ENCODE measurements around the gene ADAMTS17.

ADAMTS17 gene

DNA sequence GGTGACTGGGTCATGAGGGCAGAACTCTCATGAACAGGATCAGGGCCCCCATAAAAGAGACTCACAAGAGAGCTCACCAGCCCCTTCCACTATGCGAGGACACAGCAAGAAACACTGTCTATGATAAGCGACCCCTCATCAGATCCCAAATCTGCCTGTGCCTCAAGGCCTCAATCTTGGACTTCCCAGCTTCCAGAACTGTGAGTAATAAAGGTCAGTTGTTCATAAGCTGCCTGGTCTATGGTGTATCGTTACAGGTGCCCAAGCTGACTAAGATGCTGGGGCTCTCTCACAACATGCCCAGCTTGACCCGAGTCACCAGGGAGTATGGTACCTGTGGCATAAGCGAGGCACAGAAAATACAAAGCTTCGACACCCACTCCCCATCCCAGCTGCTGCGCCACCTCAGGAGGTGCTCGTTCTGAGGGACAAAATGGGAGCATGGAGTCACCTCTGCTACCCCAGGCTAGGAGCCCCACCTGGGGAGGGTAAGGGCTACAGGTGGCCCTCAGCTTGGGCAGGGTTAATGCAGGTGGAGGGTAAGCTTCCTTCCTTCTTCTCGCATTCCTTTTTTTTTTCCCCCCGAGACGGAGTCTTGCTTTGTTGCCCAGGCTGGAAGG is 234.1 kb downstream of the ADAMTS17 start:
- no peak for DNase-seq (ENCODE audit: low read depth)
- no peak overlapping the region for H3K4me3 ChIP-seq (ENCODE audit: low read depth, low read length)
- TF ChIP-seq, protein P1, sequence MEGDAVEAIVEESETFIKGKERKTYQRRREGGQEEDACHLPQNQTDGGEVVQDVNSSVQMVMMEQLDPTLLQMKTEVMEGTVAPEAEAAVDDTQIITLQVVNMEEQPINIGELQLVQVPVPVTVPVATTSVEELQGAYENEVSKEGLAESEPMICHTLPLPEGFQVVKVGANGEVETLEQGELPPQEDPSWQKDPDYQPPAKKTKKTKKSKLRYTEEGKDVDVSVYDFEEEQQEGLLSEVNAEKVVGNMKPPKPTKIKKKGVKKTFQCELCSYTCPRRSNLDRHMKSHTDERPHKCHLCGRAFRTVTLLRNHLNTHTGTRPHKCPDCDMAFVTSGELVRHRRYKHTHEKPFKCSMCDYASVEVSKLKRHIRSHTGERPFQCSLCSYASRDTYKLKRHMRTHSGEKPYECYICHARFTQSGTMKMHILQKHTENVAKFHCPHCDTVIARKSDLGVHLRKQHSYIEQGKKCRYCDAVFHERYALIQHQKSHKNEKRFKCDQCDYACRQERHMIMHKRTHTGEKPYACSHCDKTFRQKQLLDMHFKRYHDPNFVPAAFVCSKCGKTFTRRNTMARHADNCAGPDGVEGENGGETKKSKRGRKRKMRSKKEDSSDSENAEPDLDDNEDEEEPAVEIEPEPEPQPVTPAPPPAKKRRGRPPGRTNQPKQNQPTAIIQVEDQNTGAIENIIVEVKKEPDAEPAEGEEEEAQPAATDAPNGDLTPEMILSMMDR (IDR thresholded peaks at IDR 0.05; ENCODE audit: low read depth, low read length, missing control alignments) = no peak

DNA sequence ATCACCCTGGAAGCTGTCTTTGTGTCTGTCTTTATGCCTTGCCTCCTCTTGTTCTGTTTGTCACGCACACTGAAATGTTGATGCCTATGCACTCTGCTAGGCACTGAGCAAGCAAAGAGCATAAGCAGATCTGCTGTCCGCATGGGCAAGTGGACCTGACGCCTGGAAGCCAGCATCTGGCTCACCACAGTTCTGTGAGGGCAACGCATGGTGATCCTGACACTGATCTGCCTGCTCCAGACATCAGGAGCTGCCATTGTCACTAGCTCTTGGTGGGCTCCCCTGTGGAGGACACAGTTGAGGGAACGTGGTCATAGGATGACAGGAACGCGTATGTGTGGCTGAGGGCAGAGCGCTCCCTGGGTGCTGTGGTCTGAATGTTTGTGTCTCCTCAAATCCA is 234.6 kb downstream of the ADAMTS17 start:
- DNase-seq (ENCODE audit: low read depth) = no peak
- no peak overlapping the region for H3K4me3 ChIP-seq (ENCODE audit: low read depth, low read length)
- TF ChIP-seq, protein P1 (IDR thresholded peaks at IDR 0.05; ENCODE audit: low read depth, low read length, missing control alignments) = no peak

DNA sequence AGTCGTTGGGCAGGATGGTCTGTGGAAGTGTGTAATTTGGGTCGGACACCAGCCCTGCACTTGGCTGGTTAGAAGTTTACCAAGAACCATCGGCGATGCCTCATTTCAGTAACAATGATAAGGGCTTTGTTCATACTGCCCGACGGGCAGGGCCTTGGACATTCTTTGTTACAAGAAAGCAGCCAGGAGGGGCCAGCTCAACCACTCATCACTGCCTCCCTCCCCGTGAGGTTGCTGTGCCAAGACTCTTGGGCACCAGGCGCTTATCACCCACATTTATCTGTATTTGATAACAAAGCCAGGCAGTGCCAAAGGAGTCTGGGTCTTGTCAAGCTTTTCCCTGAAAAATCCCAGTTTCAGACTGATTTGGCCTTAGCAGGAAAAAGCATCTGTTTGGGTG is 235.0 kb downstream of the ADAMTS17 start:
- TF ChIP-seq, protein P1 (IDR thresholded peaks at IDR 0.05; ENCODE audit: low read depth, low read length, missing control alignments) = no peak
- no peak for DNase-seq (ENCODE audit: low read depth)
- no peak overlapping the region for H3K4me3 ChIP-seq (ENCODE audit: low read depth, low read length)

DNA sequence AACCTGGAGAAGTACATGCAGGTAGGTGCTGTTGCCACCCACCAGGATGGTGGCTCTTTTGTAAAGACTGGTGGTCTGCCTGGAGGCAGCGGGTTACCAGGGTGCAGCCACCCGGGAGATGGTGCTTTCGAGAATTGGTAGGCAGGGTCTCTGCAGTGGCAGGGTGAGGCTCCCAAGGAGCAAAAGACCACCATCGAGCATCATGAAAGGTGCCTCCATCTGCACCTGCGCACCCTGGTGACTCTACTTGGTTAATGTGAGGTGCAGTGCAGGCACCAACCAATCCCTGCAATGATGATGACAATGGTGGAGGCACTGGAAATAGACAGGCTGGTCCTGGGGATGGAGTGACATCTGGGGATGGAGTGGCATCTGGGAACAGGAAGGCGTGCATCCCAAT is 236.7 kb downstream of the ADAMTS17 start:
- no peak overlapping the region for H3K4me3 ChIP-seq (ENCODE audit: low read depth, low read length)
- TF ChIP-seq, protein P1 (IDR thresholded peaks at IDR 0.05; ENCODE audit: low read depth, low read length, missing control alignments) = no peak
- no peak for DNase-seq (ENCODE audit: low read depth)

DNA sequence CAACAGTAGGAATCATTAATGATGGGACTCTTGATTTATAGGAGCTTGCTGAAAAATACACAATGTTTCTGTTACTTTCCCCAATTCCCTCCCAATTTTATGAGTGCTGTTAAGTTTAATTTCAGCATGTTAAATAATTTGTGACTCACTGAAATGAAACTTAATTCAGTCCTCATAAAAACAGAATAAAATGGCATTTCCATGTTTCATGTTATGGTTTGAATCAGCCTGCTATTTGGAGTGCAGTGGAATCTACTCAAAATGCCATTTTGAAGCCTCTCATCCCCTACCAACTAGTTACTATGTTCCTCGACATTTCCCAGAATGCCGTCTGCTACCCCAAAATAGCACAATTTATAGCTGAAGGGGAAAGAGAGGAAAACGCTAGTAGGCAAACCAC is 237.5 kb downstream of the ADAMTS17 start:
- TF ChIP-seq, protein P1 (IDR thresholded peaks at IDR 0.05; ENCODE audit: low read depth, low read length, missing control alignments) = no peak

DNA sequence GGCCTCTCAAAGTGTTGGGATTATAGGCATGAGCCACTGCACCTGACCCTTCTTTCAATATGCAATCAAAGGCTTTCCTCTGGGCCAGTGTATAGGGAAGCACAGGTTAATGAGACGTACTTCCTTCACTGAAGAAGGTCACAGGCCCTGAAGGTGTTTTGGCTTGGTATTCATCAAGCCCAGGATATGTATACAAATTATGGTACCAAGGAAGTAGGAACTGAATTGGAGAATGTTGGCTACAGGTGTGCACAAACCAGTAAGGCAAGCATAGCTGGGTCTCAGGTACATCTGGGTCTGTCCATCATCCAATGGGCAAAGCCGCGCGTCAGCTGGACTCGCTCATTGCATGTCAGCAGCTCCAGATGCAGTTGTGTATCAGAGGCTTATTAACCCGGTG is 237.9 kb downstream of the ADAMTS17 start:
- H3K4me3 ChIP-seq (ENCODE audit: low read depth, low read length) = no peak overlapping the region
- no peak for DNase-seq (ENCODE audit: low read depth)
- TF ChIP-seq, protein P1 (IDR thresholded peaks at IDR 0.05; ENCODE audit: low read depth, low read length, missing control alignments) = no peak

More for the DNA sequence above, 237.5 kb downstream of the ADAMTS17 start:
- no peak for DNase-seq (ENCODE audit: low read depth)
- no peak overlapping the region for H3K4me3 ChIP-seq (ENCODE audit: low read depth, low read length)

DNA sequence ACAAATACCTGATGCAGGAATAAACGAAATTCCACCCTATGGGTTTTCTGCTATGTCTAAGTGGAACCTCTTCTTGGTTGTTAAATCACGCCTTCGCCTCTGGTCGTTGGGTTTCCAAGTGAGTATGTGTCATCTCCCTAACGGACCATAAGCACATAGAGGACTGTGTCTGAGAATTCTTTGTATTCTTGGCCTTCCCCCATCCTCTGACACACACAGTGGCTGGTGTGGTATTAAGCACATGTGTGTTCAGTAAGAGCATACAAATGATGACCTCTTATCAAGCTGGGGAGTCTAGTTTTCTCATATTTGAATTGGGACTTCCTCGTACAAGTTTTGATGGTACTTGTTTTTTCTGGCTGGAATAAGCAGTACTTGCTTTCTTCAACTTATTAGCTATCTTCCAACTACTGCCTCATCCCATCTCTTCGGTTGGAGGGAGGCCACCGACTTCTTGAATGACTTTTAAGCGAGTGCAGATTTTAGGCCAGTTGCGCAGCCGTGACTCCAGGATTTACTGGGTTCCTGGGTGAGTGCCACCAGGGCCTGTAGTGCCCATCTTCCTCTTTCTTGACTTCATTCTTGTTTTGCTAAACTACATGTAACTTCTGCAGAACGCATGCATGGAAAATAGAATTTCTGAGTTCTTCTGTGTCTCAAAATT is 240.2 kb downstream of the ADAMTS17 start:
- no peak for DNase-seq (ENCODE audit: low read depth)
- TF ChIP-seq, protein P1 (IDR thresholded peaks at IDR 0.05; ENCODE audit: low read depth, low read length, missing control alignments) = no peak
- H3K4me3 ChIP-seq (ENCODE audit: low read depth, low read length) = no peak overlapping the region

Data from GM12864 (cell line).